ENCODE data around the gene CCL15.

GRCh38 chr17:36017799-36018198 lies 16.4 kb upstream of the CCL15 start, which contains the start of gene CCL23:
- no peak for TF ChIP-seq SP1 (CRISPR knock-in tag; conservative IDR thresholded peaks at IDR 0.05)
- TF ChIP-seq, protein P1, sequence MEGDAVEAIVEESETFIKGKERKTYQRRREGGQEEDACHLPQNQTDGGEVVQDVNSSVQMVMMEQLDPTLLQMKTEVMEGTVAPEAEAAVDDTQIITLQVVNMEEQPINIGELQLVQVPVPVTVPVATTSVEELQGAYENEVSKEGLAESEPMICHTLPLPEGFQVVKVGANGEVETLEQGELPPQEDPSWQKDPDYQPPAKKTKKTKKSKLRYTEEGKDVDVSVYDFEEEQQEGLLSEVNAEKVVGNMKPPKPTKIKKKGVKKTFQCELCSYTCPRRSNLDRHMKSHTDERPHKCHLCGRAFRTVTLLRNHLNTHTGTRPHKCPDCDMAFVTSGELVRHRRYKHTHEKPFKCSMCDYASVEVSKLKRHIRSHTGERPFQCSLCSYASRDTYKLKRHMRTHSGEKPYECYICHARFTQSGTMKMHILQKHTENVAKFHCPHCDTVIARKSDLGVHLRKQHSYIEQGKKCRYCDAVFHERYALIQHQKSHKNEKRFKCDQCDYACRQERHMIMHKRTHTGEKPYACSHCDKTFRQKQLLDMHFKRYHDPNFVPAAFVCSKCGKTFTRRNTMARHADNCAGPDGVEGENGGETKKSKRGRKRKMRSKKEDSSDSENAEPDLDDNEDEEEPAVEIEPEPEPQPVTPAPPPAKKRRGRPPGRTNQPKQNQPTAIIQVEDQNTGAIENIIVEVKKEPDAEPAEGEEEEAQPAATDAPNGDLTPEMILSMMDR (IDR thresholded peaks at IDR 0.05) = no peak
- TF ChIP-seq, protein P2, sequence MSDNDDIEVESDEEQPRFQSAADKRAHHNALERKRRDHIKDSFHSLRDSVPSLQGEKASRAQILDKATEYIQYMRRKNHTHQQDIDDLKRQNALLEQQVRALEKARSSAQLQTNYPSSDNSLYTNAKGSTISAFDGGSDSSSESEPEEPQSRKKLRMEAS (CRISPR knock-in tag; IDR thresholded peaks at IDR 0.05) = no peak
- TF ChIP-seq, protein P3, sequence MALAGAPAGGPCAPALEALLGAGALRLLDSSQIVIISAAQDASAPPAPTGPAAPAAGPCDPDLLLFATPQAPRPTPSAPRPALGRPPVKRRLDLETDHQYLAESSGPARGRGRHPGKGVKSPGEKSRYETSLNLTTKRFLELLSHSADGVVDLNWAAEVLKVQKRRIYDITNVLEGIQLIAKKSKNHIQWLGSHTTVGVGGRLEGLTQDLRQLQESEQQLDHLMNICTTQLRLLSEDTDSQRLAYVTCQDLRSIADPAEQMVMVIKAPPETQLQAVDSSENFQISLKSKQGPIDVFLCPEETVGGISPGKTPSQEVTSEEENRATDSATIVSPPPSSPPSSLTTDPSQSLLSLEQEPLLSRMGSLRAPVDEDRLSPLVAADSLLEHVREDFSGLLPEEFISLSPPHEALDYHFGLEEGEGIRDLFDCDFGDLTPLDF (CRISPR knock-in tag; IDR thresholded peaks at IDR 0.05) = no peak
- TF ChIP-seq FOXK1 (CRISPR knock-in tag; IDR thresholded peaks at IDR 0.05) = no peak
- TF ChIP-seq, protein P4, sequence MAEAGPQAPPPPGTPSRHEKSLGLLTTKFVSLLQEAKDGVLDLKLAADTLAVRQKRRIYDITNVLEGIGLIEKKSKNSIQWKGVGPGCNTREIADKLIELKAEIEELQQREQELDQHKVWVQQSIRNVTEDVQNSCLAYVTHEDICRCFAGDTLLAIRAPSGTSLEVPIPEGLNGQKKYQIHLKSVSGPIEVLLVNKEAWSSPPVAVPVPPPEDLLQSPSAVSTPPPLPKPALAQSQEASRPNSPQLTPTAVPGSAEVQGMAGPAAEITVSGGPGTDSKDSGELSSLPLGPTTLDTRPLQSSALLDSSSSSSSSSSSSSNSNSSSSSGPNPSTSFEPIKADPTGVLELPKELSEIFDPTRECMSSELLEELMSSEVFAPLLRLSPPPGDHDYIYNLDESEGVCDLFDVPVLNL (CRISPR knock-in tag; IDR thresholded peaks at IDR 0.05; ENCODE audit: borderline replicate concordance, low read depth) = no peak
- no peak for TF ChIP-seq JUN (CRISPR knock-in tag; IDR thresholded peaks at IDR 0.05)
- no peak for TF ChIP-seq ZNF317 (CRISPR knock-in tag; IDR thresholded peaks at IDR 0.05; ENCODE audit: borderline replicate concordance, low read depth)
- TF ChIP-seq FOXP1 (CRISPR knock-in tag; IDR thresholded peaks at IDR 0.05; ENCODE audit: borderline replicate concordance) = no peak

All from WTC11 (cell line).